RWPE1 (cell line): ENCODE measurements around the gene MARCHF5.

Source experiments
- CTCF ChIA-PET: fragments of 350-600 bp; sonication (Branson Sonifier 250); formaldehyde crosslinking; extraction: SDS; loops from one replicate; lab custom pipeline; 2021; lab: Yijun Ruan, JAX
- POLR2A ChIA-PET: fragments of 400-600 bp; formaldehyde crosslinking; extraction: SDS; loops from one replicate; lab custom pipeline; 2020; ENCODE audit warnings: antibody characterized with exemption; ENCODE audit not compliant: low non-redundant PET; lab: Yijun Ruan, JAX
- DNase-seq: peaks from one replicate; pipeline ENCODE4 v3.0.0; 2012; ENCODE audit warnings: low spot score
- H3K27ac ChIP-seq: fragments of 450-650 bp; 2 replicates; pipeline ENCODE4 v1.5.1; 2017
- TF ChIP-seq, protein P1 (sequence below): fragments of 450-650 bp; conservative IDR thresholded peaks from 2 replicates; pipeline ENCODE4 v1.5.1; 2017; ENCODE audit warnings: low read depth, mild to moderate bottlenecking

MARCHF5 gene, protein sequence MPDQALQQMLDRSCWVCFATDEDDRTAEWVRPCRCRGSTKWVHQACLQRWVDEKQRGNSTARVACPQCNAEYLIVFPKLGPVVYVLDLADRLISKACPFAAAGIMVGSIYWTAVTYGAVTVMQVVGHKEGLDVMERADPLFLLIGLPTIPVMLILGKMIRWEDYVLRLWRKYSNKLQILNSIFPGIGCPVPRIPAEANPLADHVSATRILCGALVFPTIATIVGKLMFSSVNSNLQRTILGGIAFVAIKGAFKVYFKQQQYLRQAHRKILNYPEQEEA

DNA sequence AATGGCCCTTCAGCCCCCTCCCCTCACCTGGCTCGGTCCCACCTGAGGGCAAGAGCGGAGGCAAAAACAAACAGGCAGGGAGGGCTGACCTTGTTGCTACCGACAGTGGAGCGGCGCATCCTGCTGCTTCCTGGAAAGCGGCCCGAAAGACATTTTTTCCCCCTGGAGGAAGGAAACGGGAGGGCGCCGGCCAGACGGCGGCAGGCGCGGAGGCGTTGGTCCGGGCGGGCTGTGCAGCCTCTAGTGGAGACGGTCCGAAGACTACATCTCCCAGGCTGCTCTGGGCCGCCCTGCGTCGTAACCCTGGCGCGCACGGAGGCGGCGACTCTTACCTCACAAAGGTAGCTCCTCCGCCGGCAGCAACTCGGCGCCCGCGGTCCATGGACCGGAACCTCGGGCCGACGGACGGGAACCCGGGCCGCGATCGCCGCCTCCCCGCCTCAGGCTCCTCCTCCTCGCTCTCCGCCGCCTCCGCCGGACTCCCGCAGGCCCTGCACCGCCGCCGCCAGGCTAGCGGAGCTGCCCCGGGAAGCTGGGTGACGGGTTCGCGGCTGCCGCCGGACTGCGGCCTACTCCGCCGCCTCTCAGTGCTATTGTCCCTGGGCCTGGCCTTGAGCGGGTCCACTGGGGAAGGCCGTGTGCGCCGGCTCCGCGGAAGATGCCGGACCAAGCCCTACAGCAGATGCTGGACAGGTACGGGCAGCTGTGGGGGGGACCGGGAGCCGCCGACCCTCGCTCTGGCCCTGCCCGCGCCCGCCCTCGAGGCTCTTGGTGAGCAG is at the start of gene MARCHF5, which contains the start of gene CPEB3:
Gene MARCHF5, plus strand, starts transcription at position 331 of the 779 bp plus-strand sequence. Its CDS starts 328 bp downstream, at position 659.
Gene CPEB3, minus strand, starts transcription at position 242 of the 779 bp plus-strand sequence. CDS start 50,728 bp downstream, outside the sequence.
- TF ChIP-seq, protein P1, sequence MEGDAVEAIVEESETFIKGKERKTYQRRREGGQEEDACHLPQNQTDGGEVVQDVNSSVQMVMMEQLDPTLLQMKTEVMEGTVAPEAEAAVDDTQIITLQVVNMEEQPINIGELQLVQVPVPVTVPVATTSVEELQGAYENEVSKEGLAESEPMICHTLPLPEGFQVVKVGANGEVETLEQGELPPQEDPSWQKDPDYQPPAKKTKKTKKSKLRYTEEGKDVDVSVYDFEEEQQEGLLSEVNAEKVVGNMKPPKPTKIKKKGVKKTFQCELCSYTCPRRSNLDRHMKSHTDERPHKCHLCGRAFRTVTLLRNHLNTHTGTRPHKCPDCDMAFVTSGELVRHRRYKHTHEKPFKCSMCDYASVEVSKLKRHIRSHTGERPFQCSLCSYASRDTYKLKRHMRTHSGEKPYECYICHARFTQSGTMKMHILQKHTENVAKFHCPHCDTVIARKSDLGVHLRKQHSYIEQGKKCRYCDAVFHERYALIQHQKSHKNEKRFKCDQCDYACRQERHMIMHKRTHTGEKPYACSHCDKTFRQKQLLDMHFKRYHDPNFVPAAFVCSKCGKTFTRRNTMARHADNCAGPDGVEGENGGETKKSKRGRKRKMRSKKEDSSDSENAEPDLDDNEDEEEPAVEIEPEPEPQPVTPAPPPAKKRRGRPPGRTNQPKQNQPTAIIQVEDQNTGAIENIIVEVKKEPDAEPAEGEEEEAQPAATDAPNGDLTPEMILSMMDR = peak; percentile 53
- peak within 1 kb of the TSS; percentile 86 for H3K27ac ChIP-seq
- peak; percentile 96 for DNase-seq
- CTCF ChIA-PET = interaction anchor here (0.6 to 2.0 kb wide), 14 partner anchors 11 to 352 kb away, joined by 3 to 12 read pairs (median 4); no protein-coding TSS in a partner anchor
- POLR2A ChIA-PET = interaction anchor here (0.7 to 1.2 kb wide), 4 partner anchors 11 to 203 kb away, joined by 3 to 6 read pairs (median 6); no protein-coding TSS in a partner anchor

DNA sequence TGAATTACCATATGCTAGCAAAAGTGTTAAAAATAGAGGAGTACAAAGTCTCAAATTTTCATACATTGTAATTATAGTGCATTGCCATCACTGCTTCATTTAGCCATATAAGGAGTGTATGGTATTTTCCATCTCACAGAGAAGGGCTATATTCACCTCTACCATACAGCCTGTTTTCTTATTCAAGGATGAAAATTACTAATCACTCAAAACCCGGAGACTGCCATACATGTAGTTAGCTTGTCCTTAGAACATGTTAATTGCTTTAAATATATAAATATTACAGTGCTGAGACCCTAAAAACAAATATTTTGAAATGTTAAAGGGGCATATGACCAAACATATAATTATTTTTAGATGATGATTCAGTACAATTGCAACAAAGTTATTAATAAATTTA is 49.5 kb upstream of the MARCHF5 start:
- DNase-seq = no peak
- POLR2A ChIA-PET = no interaction called here
- CTCF ChIA-PET = interaction anchor here (1.0 kb wide), 1 partner anchor 194 kb away, joined by 5 read pairs; no protein-coding TSS in a partner anchor
- peak overlapping the region; percentile 91 for H3K27ac ChIP-seq
- TF ChIP-seq, protein P1 = no peak

DNA sequence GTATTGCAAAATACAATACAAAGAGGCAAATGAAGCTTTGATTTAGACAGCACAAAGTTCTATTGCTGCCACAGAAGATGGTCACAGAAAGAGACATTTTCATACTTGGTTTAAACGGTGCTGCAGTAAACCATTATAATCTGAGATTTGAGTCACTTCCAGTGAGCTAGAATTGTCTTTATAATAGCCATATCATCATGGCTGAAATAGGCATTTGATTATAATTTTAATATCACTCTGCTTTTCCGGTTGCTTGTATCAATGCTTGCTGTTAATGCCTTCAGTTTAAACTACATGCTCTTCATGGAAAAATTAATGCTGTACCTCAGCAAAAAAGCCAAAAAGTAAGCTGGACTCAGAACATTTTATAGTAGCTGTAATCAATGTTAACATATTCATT is 48.6 kb upstream of the MARCHF5 start:
- CTCF ChIA-PET = interaction anchor here (0.5 to 1.0 kb wide), 3 partner anchors 14 to 155 kb away, joined by 3 to 4 read pairs (median 3); no protein-coding TSS in a partner anchor
- TF ChIP-seq, protein P1 = no peak
- no peak overlapping the region for H3K27ac ChIP-seq
- no peak for DNase-seq
- POLR2A ChIA-PET = interaction anchor here (0.7 kb wide), 1 partner anchor 12 kb away, joined by 3 read pairs; no protein-coding TSS in a partner anchor

DNA sequence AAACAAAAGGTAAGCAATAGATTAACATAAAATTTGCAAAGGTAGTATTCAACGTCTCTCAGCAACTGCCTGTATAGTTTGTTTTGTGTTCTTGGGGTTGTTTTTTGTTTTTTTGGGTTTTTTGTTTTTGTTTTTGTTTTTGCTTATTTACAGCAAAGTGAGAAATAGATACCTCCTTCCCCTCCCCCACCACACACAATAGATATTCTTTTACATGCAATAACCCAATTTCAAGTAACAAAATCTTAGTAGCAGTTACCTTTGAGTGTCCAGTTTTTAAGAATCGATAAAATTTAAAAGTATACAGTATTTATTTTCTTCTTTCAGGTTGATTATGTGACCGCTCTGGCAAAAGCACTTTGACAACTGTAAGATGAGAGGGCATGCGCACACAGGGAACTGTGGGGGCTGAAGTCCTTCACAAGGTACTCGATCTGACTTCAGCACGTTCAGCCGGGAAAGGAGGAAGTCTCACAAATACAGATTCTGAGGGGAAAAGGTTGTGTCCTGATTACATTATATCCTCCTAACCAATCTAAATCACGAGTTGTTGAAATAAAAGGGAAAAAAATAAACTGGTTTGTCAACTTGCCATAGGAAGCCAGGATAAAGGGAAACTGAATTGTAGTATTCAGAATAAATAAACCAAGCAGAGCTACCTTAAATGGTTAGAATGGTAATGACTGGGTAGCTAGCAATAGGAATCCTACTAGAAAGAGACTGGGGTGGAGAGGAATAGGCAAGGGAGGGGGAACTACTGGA is 47.9 kb upstream of the MARCHF5 start:
- no peak overlapping the region for H3K27ac ChIP-seq
- ChIA-PET POLR2A (interaction anchor here (0.7 kb wide), 1 partner anchor 11 kb away, joined by 3 read pairs; no protein-coding TSS in a partner anchor), CTCF (interaction anchor here (0.6 to 1.0 kb wide), 3 partner anchors 17 to 155 kb away, joined by 3 to 4 read pairs (median 4); no protein-coding TSS in a partner anchor)
- peak; percentile 60 for DNase-seq
- TF ChIP-seq, protein P1 = no peak

DNA sequence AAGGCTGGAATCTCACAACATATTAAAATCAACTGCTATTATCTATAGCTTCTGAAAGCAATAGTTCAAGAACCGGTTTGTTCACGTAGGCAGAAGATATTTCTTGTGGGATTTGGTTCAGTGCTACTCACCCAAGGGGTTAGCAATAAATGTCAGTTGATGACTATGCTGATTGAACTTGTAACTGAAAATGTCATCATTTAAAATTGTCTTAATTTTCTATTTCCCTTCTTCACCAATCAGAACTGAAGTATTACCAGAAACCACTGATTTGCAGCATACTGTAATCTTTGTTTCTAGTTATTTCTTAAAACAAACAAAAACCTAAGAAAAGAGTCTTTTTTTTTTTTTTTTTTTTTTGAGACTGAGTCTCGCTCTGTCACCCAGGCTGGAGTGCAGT is 46.2 kb upstream of the MARCHF5 start:
- POLR2A ChIA-PET = no interaction called here

More for the DNA sequence above, 46.2 kb upstream of the MARCHF5 start:
- DNase-seq = no peak
- no peak overlapping the region for H3K27ac ChIP-seq
- TF ChIP-seq, protein P1 = no peak
- CTCF ChIA-PET = no interaction called here
